ENCODE results near the gene GALNT9. TPM values are rescaled to one million over a fixed set of nuclear protein-coding genes. Genes with fewer than 3 reads are reported as not detected.

Gene GALNT9
- total and polyA plus RNA-seq, 8 donors, result 0.17 to 5.0 (median 2.8) TPM; not detected in 1

GRCh38 chr12:132317233-132317938 is 12.0 kb downstream of the GALNT9 start:
- DNase-seq (peak in 1 of 4 donors; percentile 39), ATAC-seq (no peak)
- Histone ChIP-seq H3K36me3 (no peaks in the 10 kb centered on the region), H3K4me1 (no peaks in the 10 kb centered on the region), H3K9me3 (peaks cover 0 to 4% of the 10 kb centered on the region in 2 donors), H3K4me3 (no peak overlapping the region), H3K27me3 (peaks cover 0 to 71% of the 10 kb centered on the region in 2 donors), H3K27ac (no peak overlapping the region)
- no peak for TF ChIP-seq CTCF (IDR thresholded peaks at IDR 0.05)
- intact Hi-C loops (cut with DNase I), result no loop called here

- ATAC-seq, result no peak
Observed at GRCh38 chr12:132316497-132317232, 12.7 kb downstream of the GALNT9 start.

GRCh38 chr12:132315951-132316350 is 13.4 kb downstream of the GALNT9 start:
- peaks cover 0 to 18% of the 10 kb centered on the region in 2 donors for H3K9me3 ChIP-seq
- DNase-seq (peak in 1 of 4 donors; percentile 72), ATAC-seq (no peak)
- H3K4me1 ChIP-seq, result no peaks in the 10 kb centered on the region
- H3K36me3 ChIP-seq, result no peaks in the 10 kb centered on the region
- intact Hi-C loops (cut with DNase I), result no loop called here
- no peak overlapping the region for H3K27ac ChIP-seq
- H3K4me3 ChIP-seq, result no peak overlapping the region
- peaks cover 0 to 56% of the 10 kb centered on the region in 2 donors for H3K27me3 ChIP-seq
- TF ChIP-seq CTCF (IDR thresholded peaks at IDR 0.05), result no peak

More at GRCh38 chr12:132316497-132317232, 12.7 kb downstream of the GALNT9 start:
- intact Hi-C loops (cut with DNase I), result no loop called here
- Histone ChIP-seq H3K4me1 (no peaks in the 10 kb centered on the region), H3K27me3 (peaks cover 0 to 64% of the 10 kb centered on the region in 2 donors), H3K9me3 (peaks cover 0 to 11% of the 10 kb centered on the region in 2 donors), H3K4me3 (no peak overlapping the region), H3K27ac (no peak overlapping the region), H3K36me3 (no peaks in the 10 kb centered on the region)
- DNase-seq, result peak in 1 of 4 donors; percentile 58
- no peak for TF ChIP-seq CTCF (IDR thresholded peaks at IDR 0.05)

DNA sequence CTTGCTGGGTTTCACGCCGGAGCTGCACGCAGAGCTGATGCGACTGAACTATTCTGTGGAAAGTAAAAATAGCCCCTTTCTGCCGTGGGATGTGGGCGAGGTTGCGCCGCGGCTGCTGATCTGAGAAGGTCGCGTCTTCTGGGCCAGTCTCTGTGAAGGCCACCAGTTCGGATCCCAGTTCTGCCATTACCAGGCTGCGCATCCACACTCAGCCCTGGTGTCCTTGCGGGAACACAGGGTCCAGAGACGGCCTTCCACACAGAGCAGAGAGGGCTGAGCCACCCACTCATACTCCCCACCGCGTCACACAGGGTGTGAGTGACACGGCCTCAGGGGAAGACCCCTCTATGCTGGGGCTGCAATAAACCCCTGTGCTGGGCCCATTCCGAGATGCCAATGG is 13.9 kb downstream of the GALNT9 start:
- TF ChIP-seq CTCF (IDR thresholded peaks at IDR 0.05), result no peak
- DNase-seq, result peak in 1 of 4 donors; percentile 60
- Histone ChIP-seq H3K4me1 (no peaks in the 10 kb centered on the region), H3K4me3 (no peak overlapping the region), H3K27ac (no peak overlapping the region), H3K27me3 (peaks cover 0 to 52% of the 10 kb centered on the region in 2 donors), H3K9me3 (peaks cover 0 to 23% of the 10 kb centered on the region in 2 donors), H3K36me3 (no peaks in the 10 kb centered on the region)
- no peak for ATAC-seq
- intact Hi-C loops (cut with DNase I), result no loop called here

Data from left lung (tissue), 10 donors.